GM18505 (cell line): ENCODE results near the gene MAST4.

Experiments used
- ATAC-seq: cut with Tn5 transposase; IDR thresholded peaks from one replicate; pipeline ENCODE4 v1.9.1; 2021; ENCODE audit not compliant: unreplicated experiment
- POLR2A ChIP-seq: IDR thresholded peaks from 4 replicates; pipeline ENCODE4 v1.6.1; 2011; ENCODE audit warnings: borderline replicate concordance; ENCODE audit not compliant: insufficient read depth, insufficient read length; ENCODE audit errors: extremely low read depth

The MAST4 gene

DNA sequence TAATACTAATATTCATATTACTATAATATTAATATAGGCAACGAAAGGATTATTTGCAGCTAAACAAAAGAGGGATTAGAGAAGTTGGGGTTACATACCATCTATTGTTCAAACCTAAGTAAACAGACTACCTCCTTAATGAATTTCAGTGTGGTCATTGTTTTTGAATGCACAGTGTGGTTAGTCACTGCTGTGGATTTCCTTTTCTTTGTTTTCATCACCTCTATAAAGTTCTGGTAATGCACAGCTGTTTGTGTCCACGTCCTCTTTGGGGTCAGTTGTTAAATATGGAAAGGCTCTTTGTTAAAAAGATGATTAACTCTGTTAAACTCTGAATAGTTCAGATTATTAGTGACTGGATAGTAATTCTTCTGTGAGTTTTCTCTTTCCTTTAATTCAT is 233.6 kb downstream of the MAST4 start:
- no peak for TF ChIP-seq POLR2A
- ATAC-seq: no peak

DNA sequence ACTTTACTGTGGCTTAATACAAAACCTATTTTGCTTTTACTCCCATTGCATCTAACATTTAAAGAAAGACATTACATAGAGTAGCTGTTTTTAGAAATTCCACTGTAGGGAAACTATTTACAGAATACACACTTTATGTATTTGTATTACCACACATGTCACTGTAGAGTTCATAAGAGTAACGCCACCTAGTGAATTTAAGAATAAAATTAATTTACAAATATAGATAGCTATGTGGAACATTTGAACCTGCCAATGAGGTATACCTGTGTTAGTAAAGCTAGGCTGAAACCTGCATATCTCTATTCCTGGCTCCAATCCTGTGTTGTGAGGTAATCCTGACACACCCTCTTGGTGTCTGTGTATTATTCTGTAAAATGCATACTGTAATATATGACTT is 234.4 kb downstream of the MAST4 start:
- TF ChIP-seq POLR2A: no peak
- no peak for ATAC-seq

DNA sequence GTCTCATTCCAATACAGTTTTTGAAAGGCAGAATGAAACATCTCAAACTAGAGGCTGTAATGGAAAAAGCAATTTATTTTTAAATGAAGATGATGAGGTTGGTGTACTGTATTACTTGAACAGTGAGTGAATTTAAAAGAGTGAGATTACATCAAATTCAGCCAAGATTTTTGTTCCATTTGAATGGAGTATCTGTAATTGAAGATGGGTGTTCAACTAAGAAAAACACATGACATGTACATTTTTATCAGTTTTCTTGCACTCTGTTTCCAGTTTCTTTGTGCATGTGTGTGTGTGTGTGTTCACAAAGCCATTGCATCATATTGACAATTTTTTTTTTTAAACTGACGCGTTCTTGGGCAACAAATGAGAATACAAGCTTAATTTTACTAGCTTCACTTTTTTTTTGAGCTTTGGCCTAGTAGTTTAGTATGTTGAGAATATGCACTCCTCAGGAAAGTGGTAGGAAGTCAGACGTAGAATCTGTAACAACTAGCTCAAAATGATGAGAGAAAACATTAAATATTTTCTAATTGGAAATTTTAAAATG is 243.5 kb downstream of the MAST4 start:
- no peak for ATAC-seq

DNA sequence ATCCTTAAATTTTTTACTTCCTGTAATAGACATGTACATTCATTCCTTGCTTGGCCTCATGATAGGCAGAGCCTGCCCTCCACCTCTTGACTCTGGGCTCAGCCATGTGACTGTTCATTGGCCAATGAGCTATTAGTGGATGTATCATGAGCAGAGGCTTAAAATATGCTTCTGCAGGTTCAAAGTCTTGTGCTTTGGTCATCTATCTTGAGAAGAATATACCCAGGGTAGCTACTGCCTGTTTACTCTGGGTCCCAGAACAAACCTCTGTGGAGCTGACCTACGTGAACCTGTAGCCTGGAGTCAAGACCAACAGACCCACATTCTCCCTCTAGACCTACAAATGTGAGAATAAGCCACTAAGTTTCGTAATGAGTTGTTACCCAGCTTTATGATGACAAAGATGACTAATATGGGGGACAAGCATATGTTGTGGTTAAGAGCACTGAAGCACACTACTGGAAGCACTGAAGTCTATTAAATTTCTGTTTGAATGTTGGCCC is 244.4 kb downstream of the MAST4 start:
- ATAC-seq: peak; percentile 99
- TF ChIP-seq POLR2A: no peak

More for the DNA sequence above, 243.5 kb downstream of the MAST4 start:
- TF ChIP-seq POLR2A: no peak

DNA sequence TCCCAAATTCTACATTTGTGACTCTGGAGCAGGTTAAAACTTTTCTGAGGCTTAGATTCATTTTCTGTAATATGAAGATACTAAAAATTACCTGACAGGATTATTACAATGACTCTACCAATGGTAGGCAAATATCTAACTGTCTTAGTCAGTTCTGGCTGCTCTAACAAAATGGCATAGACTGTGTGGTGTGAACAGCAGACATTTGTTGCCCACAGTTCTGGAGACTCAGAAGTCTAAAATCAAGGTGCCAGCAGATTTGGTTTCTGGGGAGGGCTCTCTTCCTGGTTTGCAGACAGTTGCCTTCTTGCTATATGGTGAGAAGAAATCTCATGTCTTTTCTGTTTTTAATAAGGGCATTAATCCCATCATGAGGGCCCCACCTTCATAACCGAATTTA is 245.1 kb downstream of the MAST4 start:
- ATAC-seq: peak; percentile 2
- TF ChIP-seq POLR2A: no peak

DNA sequence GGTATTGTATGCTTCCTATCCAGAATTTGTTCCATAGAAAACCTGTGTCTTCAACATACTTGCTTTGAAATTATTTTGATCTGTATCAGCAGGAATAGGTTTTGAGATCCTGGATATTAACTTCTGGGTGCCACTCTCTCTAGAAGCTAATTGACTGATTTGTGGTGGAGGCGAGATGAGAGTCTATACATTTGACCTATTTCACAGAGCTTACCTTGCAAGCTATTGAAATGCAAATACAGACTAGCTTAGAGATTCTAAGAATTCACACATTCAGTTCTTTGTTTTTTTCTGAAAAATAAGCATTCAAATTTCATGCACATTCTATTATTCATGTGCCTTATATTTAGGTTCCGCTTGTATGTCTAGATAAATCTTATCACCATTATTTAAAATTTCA is 246.3 kb downstream of the MAST4 start:
- no peak for ATAC-seq
- TF ChIP-seq POLR2A: no peak

DNA sequence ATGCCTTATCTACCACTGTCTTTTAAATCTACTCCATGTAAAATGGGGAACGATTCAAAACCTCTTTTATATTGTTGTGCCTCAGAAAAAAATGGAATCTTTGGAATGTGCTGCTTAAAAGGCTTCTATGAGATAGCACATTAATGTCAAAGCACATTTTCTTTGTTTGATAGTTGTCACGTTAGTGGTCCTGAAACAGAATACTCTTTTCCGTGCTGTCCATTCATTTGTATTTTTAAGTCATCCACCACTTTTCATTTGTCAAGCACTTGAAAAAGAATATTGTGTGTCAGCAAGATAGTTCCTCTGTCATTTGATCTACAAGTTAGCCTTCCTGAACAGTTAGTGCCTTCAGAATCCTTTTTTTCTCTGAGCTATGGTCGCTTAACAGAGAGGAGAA is 246.9 kb downstream of the MAST4 start:
- TF ChIP-seq POLR2A: no peak
- ATAC-seq: no peak

DNA sequence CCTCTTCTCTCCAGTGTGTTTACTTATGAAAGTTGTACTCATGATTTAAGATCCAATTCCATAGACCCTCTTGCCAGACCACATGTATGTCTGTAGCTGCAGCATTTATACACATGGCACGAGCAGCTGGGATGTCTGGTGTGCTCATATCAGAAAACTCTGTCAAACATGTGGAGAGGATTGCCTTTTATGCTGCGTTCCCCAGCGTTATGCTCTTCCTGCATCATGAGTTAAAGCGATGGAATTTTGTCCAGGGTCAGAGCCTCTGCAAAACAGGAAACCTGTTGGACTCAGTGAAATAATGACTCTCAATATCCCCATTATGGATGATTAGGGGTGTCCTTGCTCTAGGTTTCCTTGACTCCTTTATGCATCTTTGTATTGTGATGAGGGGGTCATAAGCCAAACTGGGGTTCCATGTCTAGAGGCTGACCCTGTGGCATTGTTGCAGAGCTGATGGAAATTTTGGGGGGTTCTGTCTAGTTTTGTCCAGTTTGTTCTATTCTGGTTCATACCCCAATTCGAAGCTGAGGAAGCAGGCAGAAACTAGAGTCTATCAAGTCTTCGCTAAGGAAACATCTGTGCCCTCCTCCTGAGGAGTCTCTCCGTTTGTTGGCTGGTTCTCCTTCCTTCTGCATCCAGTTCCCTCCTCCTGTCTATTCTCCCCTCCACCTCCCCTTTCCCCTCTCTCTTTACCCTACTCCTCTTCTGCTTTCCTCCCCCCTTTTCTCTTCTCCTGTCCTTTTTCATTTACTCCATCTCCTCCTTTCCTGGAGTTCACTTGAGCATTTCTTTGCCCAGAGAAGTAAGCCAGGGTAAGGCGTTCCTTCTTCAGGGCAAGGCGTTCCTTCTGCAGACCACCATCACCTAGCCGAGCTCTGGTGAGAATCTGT is 252.8 kb downstream of the MAST4 start:
- no peak for TF ChIP-seq POLR2A
- ATAC-seq: no peak

DNA sequence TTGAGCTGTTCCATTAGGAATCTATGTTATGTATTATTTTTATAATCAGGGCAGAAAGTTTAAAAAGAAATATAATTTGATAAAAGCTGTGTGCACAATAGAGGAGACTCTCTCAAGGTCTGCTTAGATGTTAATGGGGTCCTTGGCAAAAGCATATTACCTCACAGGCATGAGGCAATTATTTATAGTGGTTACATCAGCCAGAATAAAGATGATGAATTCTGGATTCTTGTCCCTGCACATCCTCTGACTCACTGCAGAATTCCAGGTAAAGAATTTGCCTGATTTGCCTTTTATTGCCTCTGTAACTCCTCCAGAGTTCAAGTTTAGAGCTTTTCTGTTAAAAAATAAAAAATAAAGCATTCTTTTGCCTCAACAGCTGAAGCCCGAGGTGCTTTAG is 253.6 kb downstream of the MAST4 start:
- no peak for ATAC-seq
- TF ChIP-seq POLR2A: no peak

DNA sequence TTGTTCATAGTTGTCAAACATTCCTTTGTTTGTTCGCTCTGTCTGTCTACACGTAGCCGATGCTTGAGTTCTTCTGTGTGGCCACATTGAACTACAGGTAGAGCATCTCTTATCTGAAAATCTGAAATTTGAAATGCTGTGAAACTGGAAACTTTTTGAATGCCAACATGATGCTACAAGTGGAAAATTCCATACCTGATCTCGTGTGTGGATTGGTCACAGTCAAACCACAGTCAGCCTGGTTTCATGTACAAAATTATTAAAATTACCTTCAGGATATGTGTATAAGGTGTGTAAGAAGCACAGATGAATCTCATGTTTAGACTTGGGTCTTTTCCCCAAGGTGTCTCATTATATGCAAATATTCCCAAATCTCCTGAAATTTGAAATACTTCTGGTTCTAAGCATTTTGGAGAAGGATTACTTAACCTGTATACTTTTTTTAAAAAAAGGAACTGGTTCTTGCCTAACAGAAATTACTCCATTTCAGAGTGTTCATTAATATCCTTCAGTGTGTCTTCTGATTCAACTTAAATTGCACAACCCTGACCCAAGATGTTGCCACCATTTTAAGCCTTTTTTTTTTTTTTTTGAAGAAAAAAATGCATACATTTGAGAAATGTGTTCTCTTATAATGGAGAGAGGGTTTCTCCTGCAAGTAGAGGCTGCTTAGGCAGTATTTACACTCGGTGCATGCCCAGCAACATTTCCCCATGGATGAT is 254.3 kb downstream of the MAST4 start:
- TF ChIP-seq POLR2A: no peak
- no peak for ATAC-seq

DNA sequence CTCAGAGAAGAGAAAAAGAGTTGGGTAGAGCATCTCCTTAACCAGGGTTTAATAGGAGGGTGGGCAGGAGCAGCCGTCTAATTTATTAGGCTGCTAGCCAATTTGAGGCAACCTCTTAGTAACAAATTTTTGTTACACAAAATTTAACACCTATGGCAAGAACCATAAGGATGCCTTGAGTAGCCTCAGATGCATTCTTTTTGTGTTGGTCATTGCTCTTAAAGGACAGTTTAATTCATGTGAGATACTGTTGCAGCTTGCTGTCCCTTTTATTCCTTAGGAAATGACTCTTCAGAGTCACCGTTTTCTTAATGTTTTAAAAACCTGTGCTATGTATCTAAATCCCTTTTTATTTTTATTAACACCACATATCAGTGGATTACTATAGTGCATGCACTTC is 255.1 kb downstream of the MAST4 start:
- ATAC-seq: no peak
- TF ChIP-seq POLR2A: no peak

DNA sequence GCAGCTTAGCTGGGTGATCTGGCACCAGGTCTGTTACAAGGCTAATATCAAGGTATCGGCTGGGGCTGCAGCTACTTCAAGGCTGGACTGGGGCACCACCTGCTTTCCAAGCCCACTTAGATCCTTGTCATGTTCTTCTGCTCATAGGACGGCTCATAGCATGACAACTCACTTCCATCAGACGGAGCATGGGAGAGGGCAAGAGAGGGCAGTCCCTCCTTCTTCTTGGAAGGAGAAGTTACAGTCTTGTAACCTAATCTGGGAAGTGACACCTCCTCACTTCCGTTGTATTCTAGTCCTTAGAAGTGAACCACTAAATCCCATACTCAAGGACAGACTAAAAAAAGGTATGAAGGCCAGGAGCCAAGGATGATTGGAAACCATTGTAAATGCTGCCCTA is 258.2 kb downstream of the MAST4 start:
- no peak for ATAC-seq
- no peak for TF ChIP-seq POLR2A

DNA sequence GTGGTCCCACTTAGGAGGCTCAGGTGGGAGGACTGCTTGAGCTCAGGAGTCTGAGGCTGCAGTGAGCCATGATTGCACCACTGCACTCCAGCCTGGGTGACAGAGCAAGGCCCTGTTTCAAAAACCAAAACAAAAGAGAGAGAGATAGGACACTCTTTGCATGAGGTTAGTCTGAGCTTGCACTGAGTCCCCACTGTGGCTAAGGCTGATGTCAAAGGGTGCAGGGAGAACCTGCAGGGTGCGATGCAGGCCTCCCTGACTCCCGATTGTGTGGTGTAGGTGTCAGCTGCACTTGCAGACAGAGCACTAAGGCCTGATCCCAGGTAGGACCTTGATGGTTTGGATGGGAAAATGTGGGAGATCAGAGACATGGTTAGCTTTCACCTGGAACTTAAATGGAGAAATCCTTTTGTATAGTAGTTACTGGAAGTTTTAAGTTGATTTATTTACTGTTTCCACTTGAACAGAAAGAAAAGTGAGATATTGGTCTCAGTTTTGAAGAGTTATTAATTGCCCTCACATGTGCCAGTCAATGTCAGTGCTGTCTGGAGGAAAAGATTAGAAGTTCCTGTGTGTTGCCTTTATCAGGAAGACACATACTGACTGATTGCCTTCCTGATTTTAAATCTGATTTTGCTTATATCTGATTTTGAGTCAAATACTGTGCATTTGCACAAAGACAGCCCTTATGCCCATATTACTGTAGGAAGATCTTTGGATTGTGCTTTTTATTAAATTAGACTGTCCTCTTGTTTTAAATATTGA is 260.0 kb downstream of the MAST4 start:
- no peak for TF ChIP-seq POLR2A
- no peak for ATAC-seq
